Activated CD4-positive, alpha-beta T cell treated with anti-CD3 and anti-CD28 coated beads for 24 hours (primary cell): Measurements from ENCODE around the gene PPIH.
"Not testable (repeated sequence)": the region's sequence is repeated elsewhere in the genome, so short reads cannot be mapped to it uniquely, and the experiment has no call there.

Experiments
- DNase-seq, 2 donors: peaks; one replicate each; pipeline ENCODE4 v3.0.0-alpha.2; 2020; ENCODE audit warnings: low read depth in 2 of 2

PPIH gene

GRCh38 chr1:42682484-42682738, 24.2 kb downstream of the PPIH start:
- not testable (repeated sequence) for DNase-seq

DNA sequence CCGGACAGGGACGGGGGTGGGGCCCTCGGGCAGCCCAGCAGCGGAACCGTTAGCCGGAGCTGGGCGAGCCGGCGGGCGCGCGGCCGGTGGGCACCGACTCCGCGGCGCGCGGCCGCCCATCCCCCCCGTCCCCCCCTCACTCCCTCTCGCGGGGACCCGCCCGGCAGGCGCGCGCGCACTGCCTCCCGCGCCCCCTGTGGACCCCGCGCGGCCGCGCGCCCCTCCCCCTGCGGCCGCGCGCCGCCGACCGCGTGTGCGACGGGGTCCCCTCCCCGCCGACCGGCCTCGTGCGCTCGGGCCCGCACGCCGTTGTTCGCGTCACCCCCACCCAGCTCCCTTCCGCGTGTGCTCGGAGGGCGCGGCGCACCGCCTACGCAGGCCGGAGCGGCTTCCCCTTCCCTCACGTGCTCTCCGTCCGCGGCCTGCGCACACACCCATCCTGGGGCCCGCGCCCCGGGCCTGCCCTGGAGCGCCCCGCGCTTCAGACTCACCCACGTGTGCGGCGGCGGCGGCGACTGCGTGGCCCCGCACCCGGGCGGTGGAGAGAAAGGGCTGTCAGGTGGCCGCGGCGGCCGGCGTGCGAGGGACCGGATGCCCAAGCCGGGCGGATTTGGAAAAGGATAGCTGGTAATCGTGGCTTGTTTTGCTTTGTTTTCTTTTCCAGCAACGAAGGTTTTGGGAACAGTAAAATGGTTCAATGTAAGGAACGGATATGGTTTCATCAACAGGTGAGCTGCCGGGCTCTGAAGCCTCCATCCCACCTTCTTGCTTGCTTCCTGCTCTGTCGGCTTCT, 24.7 kb downstream of the PPIH start:
- peak; percentile 33 to 43 for DNase-seq

GRCh38 chr1:42684139-42684538, 25.9 kb downstream of the PPIH start:
- DNase-seq, result no peak

DNA sequence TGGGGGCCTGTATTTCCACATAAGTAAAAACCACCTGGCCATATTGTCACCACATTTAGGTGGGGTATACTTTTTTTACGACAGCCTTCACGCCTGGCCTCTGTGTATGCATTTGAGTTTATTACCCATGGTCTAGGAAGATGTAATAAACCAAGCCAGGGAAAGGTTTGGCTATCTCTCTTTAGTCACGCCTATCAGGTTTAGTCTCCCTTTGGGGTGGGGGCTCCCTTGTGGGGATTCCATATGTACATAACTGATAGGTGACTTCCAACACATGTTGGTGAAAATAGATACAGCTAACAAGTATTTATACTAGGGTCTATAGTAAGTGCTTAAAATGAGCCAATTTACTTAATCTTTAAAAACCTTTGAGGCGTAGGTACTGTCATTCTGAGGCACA, 28.2 kb downstream of the PPIH start:
- DNase-seq, result no peak

GRCh38 chr1:42689912-42690311, 31.7 kb downstream of the PPIH start:
- no peak for DNase-seq

DNA sequence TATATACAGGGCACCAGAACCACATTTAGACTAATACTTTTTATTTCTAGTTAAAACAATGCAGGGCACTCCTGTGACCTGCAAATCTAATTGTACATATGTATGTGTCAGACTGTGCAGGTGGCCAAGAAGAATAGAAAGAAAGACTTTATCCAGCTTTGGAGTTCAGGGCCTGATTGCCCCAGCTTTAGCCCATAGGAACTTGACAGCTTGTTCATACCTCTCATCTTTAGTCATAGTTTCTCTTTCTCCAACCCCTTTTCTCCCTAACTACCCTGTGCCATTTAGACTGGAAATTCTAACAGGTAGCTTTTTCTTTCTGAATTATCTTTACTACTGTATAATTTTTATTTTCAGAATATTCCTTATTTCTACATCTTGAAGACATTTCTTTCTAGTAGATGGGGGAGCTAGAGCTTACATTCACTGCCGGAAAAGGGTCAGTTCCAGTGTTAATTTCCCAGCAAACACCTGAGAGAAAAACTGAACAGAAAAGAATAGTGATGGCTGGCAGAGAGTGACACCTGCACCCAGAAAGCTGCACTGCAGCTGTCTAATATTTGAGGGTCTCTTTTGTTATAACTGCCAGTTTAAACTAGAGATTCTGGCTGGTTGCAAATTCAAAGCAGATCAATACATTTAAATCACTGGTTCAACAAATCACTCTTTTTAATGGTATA, 32.4 kb downstream of the PPIH start:
- no peak for DNase-seq

DNA sequence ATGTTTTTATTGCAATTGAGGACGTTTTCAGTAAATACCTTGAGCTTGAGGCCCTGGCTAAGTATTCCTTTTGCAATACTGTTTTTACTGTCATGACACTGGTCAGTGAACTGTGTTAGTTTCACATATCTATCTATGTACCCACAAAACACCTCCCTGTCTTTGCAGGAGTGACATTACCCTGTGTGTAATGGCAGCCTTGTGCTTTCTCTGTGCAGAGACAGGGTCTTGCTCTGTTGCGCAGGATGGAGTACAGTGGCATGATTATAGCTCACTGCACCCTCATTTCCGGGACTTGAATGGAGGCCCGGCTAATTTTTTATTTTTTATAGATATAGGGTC, 32.9 kb downstream of the PPIH start:
- DNase-seq, result no peak

DNA sequence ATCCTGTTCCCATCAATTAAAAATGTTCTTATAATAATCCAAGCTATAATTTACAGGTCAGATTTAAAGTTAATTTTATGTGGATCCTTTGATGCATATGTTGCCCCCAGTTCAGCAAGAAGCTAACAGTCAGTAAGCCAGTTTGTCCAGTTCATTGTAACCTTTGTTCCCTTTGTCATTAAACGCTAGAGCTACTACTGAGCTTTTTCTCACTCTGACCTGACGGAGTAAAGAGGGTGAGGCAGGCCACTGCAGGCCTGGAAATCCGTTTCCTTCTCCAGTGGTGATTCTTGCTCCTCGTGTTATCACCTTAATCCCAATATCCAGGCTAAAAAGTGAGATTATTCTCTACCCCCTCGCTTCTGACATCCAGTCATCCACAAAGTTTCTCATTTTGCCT, 34.2 kb downstream of the PPIH start:
- DNase-seq, result no peak

- no peak for DNase-seq
Observed at GRCh38 chr1:42692911-42693310, 34.7 kb downstream of the PPIH start.

DNA sequence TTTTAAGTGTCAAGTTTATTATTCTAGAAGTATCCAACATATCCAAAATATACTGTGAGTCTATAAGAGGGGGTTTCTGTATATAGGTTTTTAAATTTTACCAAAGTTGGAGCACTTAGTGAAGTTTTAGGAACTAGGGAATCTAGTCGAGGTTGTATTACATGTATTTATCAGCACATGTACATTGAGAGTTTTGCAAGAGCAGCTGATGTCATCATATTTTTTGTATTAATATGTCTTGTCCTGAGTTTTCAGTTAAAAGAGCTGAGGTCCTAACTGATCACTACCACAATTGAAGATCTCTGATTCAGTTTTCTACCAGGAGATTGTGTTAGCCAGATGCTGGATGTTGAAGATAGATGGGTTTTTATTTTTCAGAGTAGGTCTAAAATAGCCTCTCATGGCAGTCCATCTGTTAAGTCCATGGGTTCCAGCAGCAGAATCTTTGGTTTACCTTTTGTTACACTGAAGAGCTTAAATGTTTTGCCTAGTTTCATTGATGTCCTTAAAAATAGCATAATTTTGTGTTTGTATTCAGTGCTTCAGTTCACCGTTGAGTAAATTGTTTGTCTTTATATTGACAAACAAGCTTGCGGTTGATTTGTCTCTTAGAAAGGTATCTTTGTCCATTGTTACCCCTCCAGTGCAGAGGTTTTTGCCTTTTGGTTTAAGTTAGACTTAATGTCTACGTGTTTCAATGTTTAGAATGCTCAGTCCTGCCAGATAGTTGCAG, 40.0 kb downstream of the PPIH start:
- DNase-seq, result no peak

DNA sequence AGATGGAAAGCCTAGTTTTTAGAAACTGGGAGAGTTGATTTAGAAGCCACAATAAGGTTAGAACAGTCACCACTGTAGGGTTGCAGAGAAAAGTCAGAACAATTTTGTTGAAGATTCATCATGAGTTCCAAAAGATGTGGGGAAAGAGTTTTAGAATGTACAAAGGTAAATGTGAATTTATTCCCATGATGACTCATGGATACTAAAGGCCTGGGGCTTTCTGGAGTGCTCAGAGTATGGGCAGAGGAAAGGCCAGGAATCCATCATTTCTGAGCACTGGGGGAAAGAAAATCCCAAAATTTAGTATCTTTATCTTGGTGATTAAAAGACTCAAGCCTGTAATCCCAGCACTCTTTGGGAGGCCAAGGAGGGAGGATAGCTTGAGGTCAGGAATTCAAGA, 41.8 kb downstream of the PPIH start:
- DNase-seq, result no peak

DNA sequence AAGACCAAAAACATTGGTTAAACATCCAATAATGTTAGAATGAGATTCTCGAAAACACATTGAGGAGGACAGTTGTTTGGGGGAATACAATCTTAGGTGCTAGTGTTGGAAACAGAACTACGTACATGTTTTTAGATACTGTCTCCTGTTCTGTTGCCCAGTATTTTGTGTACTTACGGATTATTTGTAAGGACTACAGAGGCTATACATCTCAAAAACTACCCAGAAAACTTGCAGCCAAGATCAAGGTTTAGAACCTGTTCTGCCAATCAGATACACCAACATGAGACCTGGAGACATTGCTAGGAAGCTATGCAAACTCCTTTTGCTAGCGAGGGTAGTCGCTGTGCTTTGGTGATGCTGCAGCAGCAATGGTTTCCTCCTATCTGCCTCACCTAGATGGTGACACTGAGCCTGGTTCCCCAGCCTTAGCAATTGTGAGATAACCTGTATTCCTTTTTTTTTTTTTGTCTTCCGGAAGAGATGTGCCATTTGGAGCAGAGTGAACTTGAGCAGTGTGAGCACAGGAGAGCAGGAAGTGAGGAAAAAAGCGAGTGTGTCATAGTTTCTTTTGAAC, 45.8 kb downstream of the PPIH start:
- no peak for DNase-seq

DNA sequence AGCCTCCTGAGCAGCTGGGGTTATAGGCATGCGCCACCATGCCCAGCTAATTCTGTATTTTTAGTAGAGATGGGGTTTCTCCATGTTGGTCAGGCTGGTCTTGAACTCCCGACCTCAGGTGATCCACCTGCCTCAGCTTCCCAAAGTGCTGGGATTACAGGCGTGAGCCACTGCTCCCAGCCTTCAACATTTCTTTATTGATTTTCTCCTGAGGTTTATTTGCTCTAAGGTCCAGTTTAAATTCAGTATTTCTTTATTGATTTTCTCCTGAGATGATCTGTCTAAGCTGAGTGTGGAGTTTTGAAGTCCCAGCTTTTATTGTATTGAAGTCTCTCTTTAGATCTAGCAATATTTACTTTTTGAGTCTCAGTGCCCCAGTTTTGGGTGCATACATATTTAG, 54.6 kb downstream of the PPIH start:
- DNase-seq, result not testable (repeated sequence)

- DNase-seq, result no peak
Observed at GRCh38 chr1:42713293-42713692, 55.1 kb downstream of the PPIH start.

DNA sequence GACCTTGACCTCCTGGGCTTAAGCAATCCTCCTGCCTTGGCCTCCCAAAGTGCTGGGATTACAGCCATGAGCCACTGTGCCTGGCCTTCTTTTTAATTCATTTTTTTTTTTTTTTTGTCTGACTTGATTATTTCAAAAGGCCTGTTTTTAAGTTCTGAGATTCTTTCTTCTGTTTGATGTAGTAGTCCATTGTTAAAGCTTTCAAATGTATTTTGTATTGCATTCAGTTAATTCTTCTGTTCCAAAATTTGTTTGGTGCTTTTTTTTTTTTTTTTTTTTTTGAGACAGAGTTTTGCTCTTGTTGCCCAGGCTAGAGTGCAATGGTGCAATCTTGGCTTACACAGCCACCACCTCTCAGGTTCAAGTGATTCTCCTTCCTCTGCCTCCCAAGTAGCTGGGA, 56.2 kb downstream of the PPIH start:
- DNase-seq, result not testable (repeated sequence)

- no peak for DNase-seq
Observed at GRCh38 chr1:42720868-42721267, 62.6 kb downstream of the PPIH start.

DNA sequence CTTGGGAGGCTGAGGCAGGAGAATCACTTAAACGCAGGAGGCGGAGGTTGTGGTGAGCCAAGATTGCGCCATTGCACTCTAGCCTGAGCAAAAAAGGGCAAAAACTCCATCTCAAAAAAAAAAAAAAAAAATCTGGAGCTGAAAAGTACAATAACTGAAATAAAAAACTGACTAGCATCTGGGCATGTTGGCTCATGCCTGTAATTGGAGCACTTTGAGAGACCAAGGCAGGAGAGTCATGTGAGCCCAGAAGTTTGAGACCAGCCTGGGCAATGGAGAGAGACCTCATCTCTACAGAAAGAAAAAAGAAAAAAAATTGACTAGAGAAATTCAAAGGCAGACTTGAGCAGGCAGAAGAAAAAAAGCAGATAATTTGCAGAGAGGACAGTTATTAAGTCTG, 63.7 kb downstream of the PPIH start:
- no peak for DNase-seq

DNA sequence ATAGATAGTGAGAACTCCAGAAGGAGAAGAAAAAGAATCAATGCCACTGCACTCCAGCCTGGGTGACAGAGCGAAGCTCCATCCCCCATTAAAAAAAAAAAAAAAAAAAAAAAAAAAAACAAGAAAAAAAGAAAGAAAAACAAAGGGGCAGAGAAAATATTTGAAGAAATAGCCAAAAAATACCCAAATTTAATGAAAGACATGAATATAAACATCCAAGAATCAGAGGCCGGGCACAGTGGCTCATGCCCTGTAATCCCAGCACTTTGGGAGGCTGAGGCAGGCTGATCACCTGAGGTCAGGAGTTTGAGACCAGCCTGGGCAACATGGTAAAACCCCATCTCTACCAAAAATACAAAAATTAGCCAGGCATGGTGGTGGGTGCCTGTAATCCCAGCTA, 64.2 kb downstream of the PPIH start:
- DNase-seq, result not testable (repeated sequence)

GRCh38 chr1:42723511-42723910, 65.3 kb downstream of the PPIH start:
- no peak for DNase-seq

- DNase-seq, result not testable (repeated sequence)
Observed at GRCh38 chr1:42725820-42726219, 67.6 kb downstream of the PPIH start.
